PFSK-1 (cell line): Measurements from ENCODE around the gene KRABD2.

Experiments used
- FOXP2 ChIP-seq: optimal IDR thresholded peaks from 2 replicates; pipeline ENCODE3; 2011; ENCODE audit warnings: borderline replicate concordance, control low read depth, inconsistent platforms; ENCODE audit not compliant: insufficient read depth; ENCODE audit errors: extremely low read length, extremely low read depth
- POLR2AphosphoS5 ChIP-seq: IDR thresholded peaks from 2 replicates; pipeline ENCODE4 v1.6.1; 2012; ENCODE audit warnings: low read depth, mild to moderate bottlenecking, control low read depth, low read length, moderate library complexity
- REST ChIP-seq, 2 experiments: IDR thresholded peaks; 2 replicates each; pipeline versions ENCODE4 v1.6.1 to v1.8.0; 2011 to 2012; ENCODE audit warnings: low read depth in 2 of 2, low read length in 2 of 2, control low read depth in 1 of 2, inconsistent platforms in 1 of 2, mild to moderate bottlenecking in 1 of 2, moderate library complexity in 1 of 2; ENCODE audit not compliant: insufficient read depth in 1 of 2
- SIN3A ChIP-seq: IDR thresholded peaks from 2 replicates; pipeline ENCODE4 v1.6.1; 2012; ENCODE audit warnings: mild to moderate bottlenecking, low read length, moderate library complexity, borderline replicate concordance; ENCODE audit not compliant: insufficient read depth

GRCh38 chr17:8360751-8361150 is 15.8 kb downstream of the KRABD2 start:
- TF ChIP-seq POLR2AphosphoS5 (no peak), FOXP2 (no peak), SIN3A (no peak), REST (IDR thresholded peaks at IDR 0.05; ENCODE audit: insufficient read depth in 1 of 2, low read depth in 2 of 2, low read length in 2 of 2) (no peak)
